Mesenchymal stem cell (in vitro differentiated cells and primary cell): ENCODE measurements around the gene EFNB3.

Experiments
- DNase-seq: peaks from one replicate; pipeline ENCODE4 v3.0.0-alpha.2; 2013
- H2AFZ ChIP-seq: one replicate; pipeline ENCODE4 v1.6.1; 2013; ENCODE audit warnings: low read depth, mild to moderate bottlenecking, control low read depth, inconsistent platforms, low read length, moderate library complexity
- H2AK5ac ChIP-seq: 2 replicates; pipeline ENCODE4 v1.6.1; 2013; ENCODE audit warnings: low read length, moderate library complexity, mild to moderate bottlenecking, inconsistent platforms; ENCODE audit not compliant: severe bottlenecking
- H2BK120ac ChIP-seq: one replicate; pipeline ENCODE4 v1.6.1; 2013; ENCODE audit warnings: low read depth, mild to moderate bottlenecking, inconsistent platforms, low read length, moderate library complexity
- H2BK12ac ChIP-seq, 2 experiments: one replicate each; pipeline ENCODE4 v1.6.1; 2013; ENCODE audit warnings: inconsistent platforms in 2 of 2, low read length in 2 of 2, mild to moderate bottlenecking in 2 of 2, moderate library complexity in 2 of 2, control low read depth in 1 of 2
- H2BK15ac ChIP-seq: one replicate; pipeline ENCODE4 v1.6.1; 2013; ENCODE audit warnings: mild to moderate bottlenecking, low read depth, inconsistent platforms; ENCODE audit not compliant: poor library complexity, severe bottlenecking
- H2BK5ac ChIP-seq: 2 replicates; pipeline ENCODE4 v1.6.1; 2013; ENCODE audit warnings: low read depth, mild to moderate bottlenecking, low read length, control low read depth, inconsistent platforms; ENCODE audit not compliant: poor library complexity, severe bottlenecking
- H3K14ac ChIP-seq, 2 experiments: one replicate each; pipeline ENCODE4 v1.6.1; 2013; ENCODE audit warnings: inconsistent platforms in 2 of 2, low read length in 2 of 2, control low read depth in 1 of 2, mild to moderate bottlenecking in 1 of 2, moderate library complexity in 1 of 2
- H3K18ac ChIP-seq, 2 experiments: one replicate each; pipeline ENCODE4 v1.6.1; 2013; ENCODE audit warnings: inconsistent platforms in 2 of 2, low read length in 2 of 2, control low read depth in 1 of 2, low read depth in 1 of 2, mild to moderate bottlenecking in 1 of 2
- H3K23ac ChIP-seq, 2 experiments: one replicate each; pipeline ENCODE4 v1.6.1; 2013; ENCODE audit warnings: inconsistent platforms in 2 of 2, low read length in 2 of 2, mild to moderate bottlenecking in 2 of 2, moderate library complexity in 2 of 2, control low read depth in 1 of 2
- H3K27ac ChIP-seq: 2 replicates; pipeline ENCODE4 v1.5.1; 2013; ENCODE audit warnings: mild to moderate bottlenecking, moderate library complexity, low read length, control low read depth, inconsistent platforms; ENCODE audit not compliant: poor library complexity, severe bottlenecking
- H3K27me3 ChIP-seq, 2 experiments: 2 replicates each; pipeline versions ENCODE4 v1.6.1 to v1.7.0; 2013; ENCODE audit warnings: low read length in 2 of 2, mild to moderate bottlenecking in 2 of 2, moderate library complexity in 2 of 2, control low read depth in 1 of 2, inconsistent platforms in 1 of 2; ENCODE audit not compliant: control insufficient read depth in 1 of 2, insufficient read depth in 1 of 2
- H3K36me3 ChIP-seq, 2 experiments: 2 replicates each; pipeline versions ENCODE4 v1.6.1 to v1.7.0; 2013; ENCODE audit warnings: low read length in 2 of 2, control low read depth in 1 of 2, inconsistent platforms in 1 of 2, low read depth in 1 of 2, mild to moderate bottlenecking in 1 of 2; ENCODE audit not compliant: insufficient read depth in 2 of 2, control insufficient read depth in 1 of 2
- H3K4ac ChIP-seq, 2 experiments: one replicate each; pipeline ENCODE4 v1.6.1; 2013; ENCODE audit warnings: inconsistent platforms in 2 of 2, low read length in 2 of 2, mild to moderate bottlenecking in 2 of 2, moderate library complexity in 2 of 2, control low read depth in 1 of 2, low read depth in 1 of 2
- H3K4me1 ChIP-seq: 2 replicates; pipeline ENCODE4 v1.6.1; 2013; ENCODE audit warnings: low read depth, low read length, control low read depth; ENCODE audit not compliant: control insufficient read depth, insufficient read depth
- H3K4me2 ChIP-seq: 2 replicates; pipeline ENCODE4 v1.6.1; 2013; ENCODE audit warnings: low read length, mild to moderate bottlenecking, inconsistent platforms; ENCODE audit not compliant: poor library complexity, severe bottlenecking
- H3K4me3 ChIP-seq, 2 experiments: 2 replicates each; pipeline versions ENCODE4 v1.5.1 to v1.7.0; 2013; ENCODE audit warnings: low read length in 2 of 2, mild to moderate bottlenecking in 2 of 2, control low read depth in 1 of 2, low read depth in 1 of 2; ENCODE audit not compliant: insufficient read depth in 1 of 2
- H3K79me1 ChIP-seq: replicated peaks from 2 replicates; pipeline ENCODE4 v1.6.1; 2013; ENCODE audit warnings: mild to moderate bottlenecking, control low read depth, low read length, inconsistent platforms; ENCODE audit not compliant: poor library complexity, severe bottlenecking
- H3K9ac ChIP-seq: 2 replicates; pipeline ENCODE4 v1.7.0; 2013; ENCODE audit warnings: mild to moderate bottlenecking, low read length, moderate library complexity
- H3K9me3 ChIP-seq: 2 replicates; pipeline ENCODE4 v1.7.0; 2013; ENCODE audit warnings: mild to moderate bottlenecking, low read length; ENCODE audit not compliant: control insufficient read depth
- H4K8ac ChIP-seq: one replicate; pipeline ENCODE4 v1.6.1; 2013; ENCODE audit warnings: inconsistent platforms, mild to moderate bottlenecking, low read length, moderate library complexity
- H4K91ac ChIP-seq: one replicate; pipeline ENCODE4 v1.6.1; 2013; ENCODE audit warnings: mild to moderate bottlenecking, low read length, inconsistent platforms
- WGBS: methylation state at CpG from one replicate; pipeline ENCODE4 v1.1.7; 2013; ENCODE audit warnings: mixed read lengths; 5-methylcytosine and 5-hydroxymethylcytosine counted together

The EFNB3 gene

GRCh38 chr17:7688808-7689316 is 16.1 kb upstream of the EFNB3 start:
- DNase-seq: no peak
- H3K79me1 ChIP-seq: peaks cover 23% of the 10 kb centered on the region
- no peak overlapping the region for H3K18ac ChIP-seq
- WGBS: 24% methylated on average over 12 of the region's 13 CpGs
- no peak overlapping the region for H2BK120ac ChIP-seq
- H3K14ac ChIP-seq: peak overlapping the region in 1 of 2 experiments; percentile 6
- no peak overlapping the region for H4K8ac ChIP-seq
- no peak overlapping the region for H2BK5ac ChIP-seq
- H2AFZ ChIP-seq: peak overlapping the region; percentile 72
- H4K91ac ChIP-seq: no peak overlapping the region
- H3K23ac ChIP-seq: no peak overlapping the region
- H2BK15ac ChIP-seq: no peak overlapping the region
- H3K9ac ChIP-seq: peak overlapping the region; percentile 92
- H2BK12ac ChIP-seq: no peak overlapping the region
- H2AK5ac ChIP-seq: no peak overlapping the region
- H3K27me3 ChIP-seq: no peaks in the 10 kb centered on the region
- no peaks in the 10 kb centered on the region for H3K9me3 ChIP-seq
- H3K4ac ChIP-seq: no peak overlapping the region
- H3K27ac ChIP-seq: peak overlapping the region; percentile 75
- H3K4me2 ChIP-seq: peak overlapping the region; percentile 98
- H3K4me1 ChIP-seq: peaks cover 10% of the 10 kb centered on the region
- peaks cover 3 to 26% of the 10 kb centered on the region in 2 experiments for H3K36me3 ChIP-seq
- H3K4me3 ChIP-seq: peak overlapping the region; percentile 68 to 91

- Histone ChIP-seq H3K4me3 (no peak overlapping the region), H3K4ac (no peak overlapping the region), H2AFZ (no peak overlapping the region), H3K27me3 (no peaks in the 10 kb centered on the region), H2BK12ac (no peak overlapping the region), H2BK5ac (no peak overlapping the region), H4K8ac (no peak overlapping the region), H3K27ac (no peak overlapping the region), H3K4me1 (no peaks in the 10 kb centered on the region), H2BK15ac (no peak overlapping the region), H3K4me2 (no peak overlapping the region), H4K91ac (no peak overlapping the region), H3K36me3 (peaks cover 9 to 42% of the 10 kb centered on the region in 2 experiments), H2AK5ac (no peak overlapping the region), H3K9me3 (no peaks in the 10 kb centered on the region), H3K23ac (no peak overlapping the region), H3K14ac (no peak overlapping the region), H2BK120ac (no peak overlapping the region), H3K79me1 (peaks cover 10% of the 10 kb centered on the region), H3K18ac (no peak overlapping the region), H3K9ac (no peak overlapping the region)
- DNase-seq: no peak
- WGBS: 97% methylated on average over 10 of the region's 10 CpGs
Measured at GRCh38 chr17:7695586-7695985, 9.4 kb upstream of the EFNB3 start.

GRCh38 chr17:7697828-7698588 is 7.0 kb upstream of the EFNB3 start:
- WGBS: 94% methylated on average over 4 of the region's 4 CpGs
- H3K9ac ChIP-seq: no peak overlapping the region

GRCh38 chr17:7700510-7700909 is 4.5 kb upstream of the EFNB3 start:
- no peak overlapping the region for H3K23ac ChIP-seq
- no peak overlapping the region for H3K27ac ChIP-seq
- no peak overlapping the region for H4K8ac ChIP-seq
- no peak overlapping the region for H2BK120ac ChIP-seq
- H3K9ac ChIP-seq: no peak overlapping the region
- H3K36me3 ChIP-seq: peaks cover 33 to 38% of the 10 kb centered on the region in 2 experiments
- no peak overlapping the region for H3K14ac ChIP-seq
- H3K4me3 ChIP-seq: no peak overlapping the region
- no peak overlapping the region for H2BK5ac ChIP-seq
- no peak overlapping the region for H3K18ac ChIP-seq
- no peak overlapping the region for H2AK5ac ChIP-seq
- DNase-seq: no peak
- H3K79me1 ChIP-seq: peaks cover 4% of the 10 kb centered on the region
- no peak overlapping the region for H2BK12ac ChIP-seq
- H3K4me2 ChIP-seq: no peak overlapping the region
- no peak overlapping the region for H2BK15ac ChIP-seq
- peaks cover 14% of the 10 kb centered on the region for H3K4me1 ChIP-seq
- H2AFZ ChIP-seq: no peak overlapping the region
- no peak overlapping the region for H3K4ac ChIP-seq
- WGBS: 93% methylated on average over 5 of the region's 7 CpGs
- no peak overlapping the region for H4K91ac ChIP-seq
- no peaks in the 10 kb centered on the region for H3K9me3 ChIP-seq
- peaks cover 14 to 17% of the 10 kb centered on the region in 2 experiments for H3K27me3 ChIP-seq

More at GRCh38 chr17:7697828-7698588, 7.0 kb upstream of the EFNB3 start:
- Histone ChIP-seq H2BK5ac (no peak overlapping the region), H3K4me2 (no peak overlapping the region), H3K36me3 (peaks cover 30 to 54% of the 10 kb centered on the region in 2 experiments), H2BK15ac (no peak overlapping the region), H2AK5ac (no peak overlapping the region), H3K79me1 (peaks cover 8% of the 10 kb centered on the region), H3K27ac (no peak overlapping the region), H3K27me3 (no peaks in the 10 kb centered on the region), H3K4me1 (no peaks in the 10 kb centered on the region), H3K4ac (no peak overlapping the region), H4K8ac (no peak overlapping the region), H3K14ac (no peak overlapping the region), H4K91ac (no peak overlapping the region), H2AFZ (no peak overlapping the region), H3K23ac (no peak overlapping the region), H3K4me3 (no peak overlapping the region), H2BK12ac (no peak overlapping the region), H2BK120ac (no peak overlapping the region), H3K18ac (no peak overlapping the region), H3K9me3 (no peaks in the 10 kb centered on the region)
- no peak for DNase-seq
